ENCODE data around the gene SLC35F4. TPM values are rescaled to one million over a fixed set of nuclear protein-coding genes. Genes with fewer than 3 reads are reported as not detected.

The SLC35F4 gene
- total and polyA plus RNA-seq, 2 of the 8 experiments (the other 6 are each of a cell fraction or from before 2014, with no cell fraction given): not detected

DNA sequence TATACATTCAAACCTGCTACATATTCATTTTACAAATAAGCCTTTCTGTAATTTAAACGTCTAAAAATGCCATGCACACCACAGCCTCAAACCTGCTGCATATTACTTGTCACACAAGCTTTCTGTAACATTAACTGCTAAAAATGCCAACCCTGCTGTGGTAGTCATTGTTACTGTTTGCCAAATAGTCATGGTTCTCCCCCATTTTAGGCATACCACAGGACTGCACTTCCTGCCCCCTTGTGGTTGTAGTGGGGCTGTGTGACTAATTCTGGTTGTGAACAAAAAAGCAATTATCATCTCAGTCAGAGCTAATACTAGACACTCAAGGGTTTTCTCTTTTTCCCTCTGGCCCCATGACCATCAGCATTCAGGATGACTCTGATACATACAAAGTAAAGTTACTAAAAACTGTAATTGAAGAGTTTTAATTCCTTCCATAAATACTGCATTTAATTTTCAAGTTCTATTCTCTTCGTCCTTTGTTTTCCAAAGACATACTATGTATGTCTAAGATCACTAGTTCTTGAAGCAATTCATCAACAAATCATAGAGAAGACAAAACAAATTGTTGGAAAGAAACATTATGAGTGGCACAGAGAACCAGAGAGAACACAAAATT, 5.7 kb upstream of the SLC35F4 start:
- no peaks in the 10 kb centered on the region for H3K79me2 ChIP-seq (ENCODE audit: control insufficient read depth in 1 of 2, insufficient read depth in 2 of 2, low read length in 2 of 2)
- no peak overlapping the region for H3K18ac ChIP-seq (ENCODE audit: extremely low read depth, low read length)
- H3K56ac ChIP-seq (replicated peaks; ENCODE audit: insufficient read length, low read depth, low read length): no peak overlapping the region
- no peak overlapping the region for H2BK12ac ChIP-seq (ENCODE audit: low read depth, low read length)
- peaks cover 1 to 3% (median 2%) of the 10 kb centered on the region in 4 experiments; a peak in 6 of 7 replicates for H3K27me3 ChIP-seq (replicated peaks in 1 of 4; ENCODE audit: control insufficient read depth in 3 of 4, extremely low read depth in 1 of 4, insufficient read depth in 3 of 4, low read length in 3 of 4)
- no peak overlapping the region for H3K27ac ChIP-seq (ENCODE audit: low read depth, low read length)
- DNase-seq (ENCODE audit: low read depth in 1 of 2, low spot score in 2 of 2): peak in 1 of 2 experiments; percentile 54
- peaks cover 0 to 4% (median 0%) of the 10 kb centered on the region in 4 experiments; a peak in 1 of 7 replicates for H3K4me1 ChIP-seq (replicated peaks in 1 of 4; ENCODE audit: control insufficient read depth in 3 of 4, insufficient read depth in 4 of 4, low read length in 3 of 4)
- no peaks in the 10 kb centered on the region for H3K79me1 ChIP-seq (ENCODE audit: low read depth, low read length)
- H2BK120ac ChIP-seq (replicated peaks; ENCODE audit: low read depth, low read length): no peak overlapping the region
- ChIA-PET POLR2A (ENCODE audit: partially characterized antibody) (no interaction called here), CTCF (ENCODE audit: partially characterized antibody) (interaction anchor here (0.6 to 3.4 kb wide), 50 partner anchors 10 to 1259 kb away, joined by 3 to 28 read pairs (median 5); partner anchors contain the start of gene ACTR10)
- no peak overlapping the region for H2AK5ac ChIP-seq (ENCODE audit: low read depth, low read length)
- H4K20me1 ChIP-seq (replicated peaks in 1 of 2; ENCODE audit: control insufficient read depth in 1 of 2, insufficient read depth in 2 of 2, low read length in 2 of 2): no peaks in the 10 kb centered on the region
- H3K4me3 ChIP-seq (ENCODE audit: extremely low read depth in 1 of 4, insufficient read depth in 2 of 4, low read depth in 3 of 4, low read length in 4 of 4): no peak overlapping the region
- H4K91ac ChIP-seq (replicated peaks; ENCODE audit: insufficient read length, low read length): no peak overlapping the region
- no peak overlapping the region for H2AFZ ChIP-seq (ENCODE audit: low read length)
- H2BK15ac ChIP-seq (ENCODE audit: low read length): no peak overlapping the region
- H3K4ac ChIP-seq (replicated peaks; ENCODE audit: insufficient read length, low read depth, low read length): no peak overlapping the region
- 54% methylated on average over 2 of the region's 2 CpGs; no CpG with 5 or more reads in 1 of the 2 experiments for WGBS, 2 experiments (ENCODE audit: extremely low coverage in 1 of 2, insufficient coverage in 1 of 2, insufficient read length in 1 of 2, insufficient replicate concordance in 2 of 2, low coverage in 1 of 2, low lambda C conversion rate in 2 of 2, missing lambda C conversion rate in 1 of 2)
- no peak overlapping the region for H2BK20ac ChIP-seq (ENCODE audit: low read length)
- no peaks in the 10 kb centered on the region for H3K36me3 ChIP-seq (ENCODE audit: control insufficient read depth in 2 of 4, insufficient read depth in 4 of 4, low read length in 3 of 4)
- no peak overlapping the region for H3K4me2 ChIP-seq (ENCODE audit: insufficient read depth in 1 of 2, low read depth in 2 of 2, low read length in 2 of 2)
- H4K8ac ChIP-seq (ENCODE audit: extremely low read depth, insufficient read depth, low read length): no peak overlapping the region
- no peak overlapping the region for H2BK5ac ChIP-seq (ENCODE audit: low read depth, low read length)
- H3K14ac ChIP-seq (ENCODE audit: insufficient read length): no peak overlapping the region
- H3K9me3 ChIP-seq (ENCODE audit: insufficient read depth in 2 of 2, low read depth in 1 of 2, low read length in 1 of 2): no peaks in the 10 kb centered on the region
- FAIRE-seq: peak; percentile 89
- no peak overlapping the region for H4K5ac ChIP-seq (ENCODE audit: insufficient read length, low read depth, low read length)
- no peak overlapping the region for H3K9ac ChIP-seq (replicated peaks in 1 of 4; ENCODE audit: extremely low read depth in 1 of 4, low read depth in 3 of 4, low read length in 3 of 4)
- H3K23me2 ChIP-seq (ENCODE audit: low read depth, low read length): no peaks in the 10 kb centered on the region
- no peak overlapping the region for H3K23ac ChIP-seq (ENCODE audit: insufficient read length)
- TF ChIP-seq POU5F1 (IDR thresholded peaks at IDR 0.05; ENCODE audit: low read depth, low read length): no peak
- TF ChIP-seq SRF (IDR thresholded peaks at IDR 0.05; ENCODE audit: low read depth, low read length): no peak
- TF ChIP-seq SP1 (IDR thresholded peaks at IDR 0.05; ENCODE audit: low read depth, low read length): no peak
- no peak for TF ChIP-seq RBBP5 (IDR thresholded peaks at IDR 0.05; ENCODE audit: borderline replicate concordance, low read depth, low read length)
- TF ChIP-seq CREB1 (IDR thresholded peaks at IDR 0.05): peak; percentile 35; the same call in 1 of the 2 replicates
- TF ChIP-seq, protein P1, sequence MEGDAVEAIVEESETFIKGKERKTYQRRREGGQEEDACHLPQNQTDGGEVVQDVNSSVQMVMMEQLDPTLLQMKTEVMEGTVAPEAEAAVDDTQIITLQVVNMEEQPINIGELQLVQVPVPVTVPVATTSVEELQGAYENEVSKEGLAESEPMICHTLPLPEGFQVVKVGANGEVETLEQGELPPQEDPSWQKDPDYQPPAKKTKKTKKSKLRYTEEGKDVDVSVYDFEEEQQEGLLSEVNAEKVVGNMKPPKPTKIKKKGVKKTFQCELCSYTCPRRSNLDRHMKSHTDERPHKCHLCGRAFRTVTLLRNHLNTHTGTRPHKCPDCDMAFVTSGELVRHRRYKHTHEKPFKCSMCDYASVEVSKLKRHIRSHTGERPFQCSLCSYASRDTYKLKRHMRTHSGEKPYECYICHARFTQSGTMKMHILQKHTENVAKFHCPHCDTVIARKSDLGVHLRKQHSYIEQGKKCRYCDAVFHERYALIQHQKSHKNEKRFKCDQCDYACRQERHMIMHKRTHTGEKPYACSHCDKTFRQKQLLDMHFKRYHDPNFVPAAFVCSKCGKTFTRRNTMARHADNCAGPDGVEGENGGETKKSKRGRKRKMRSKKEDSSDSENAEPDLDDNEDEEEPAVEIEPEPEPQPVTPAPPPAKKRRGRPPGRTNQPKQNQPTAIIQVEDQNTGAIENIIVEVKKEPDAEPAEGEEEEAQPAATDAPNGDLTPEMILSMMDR (IDR thresholded peaks at IDR 0.05; ENCODE audit: control extremely low read depth in 1 of 3, insufficient read depth in 1 of 3, low read depth in 1 of 3, low read length in 3 of 3): peak; percentile 56 to 90 (median 77)
- TF ChIP-seq RAD21 (IDR thresholded peaks at IDR 0.05 in 1 of 2, conservative IDR thresholded peaks at IDR 0.05 in 1 of 2; ENCODE audit: low read depth in 2 of 2, low read length in 2 of 2): peak; percentile 81 to 87
